Epithelial cell of esophagus (primary cell): ENCODE results near the gene AMIGO1.

Experiments used
- DNase-seq: peaks from one replicate; pipeline ENCODE4 v3.0.0; 2010; ENCODE audit warnings: low read depth
- H3K4me3 ChIP-seq: 2 replicates; pipeline ENCODE4 v1.5.1; 2011; ENCODE audit warnings: mild to moderate bottlenecking, low read length, control low read depth
- TF ChIP-seq, protein P1 (sequence below): IDR thresholded peaks from 2 replicates; pipeline ENCODE4 v1.5.1; 2011; ENCODE audit warnings: low read depth, mild to moderate bottlenecking, low read length, control low read depth, inconsistent platforms; ENCODE audit not compliant: insufficient read depth; ENCODE audit errors: missing control alignments

AMIGO1 gene

DNA sequence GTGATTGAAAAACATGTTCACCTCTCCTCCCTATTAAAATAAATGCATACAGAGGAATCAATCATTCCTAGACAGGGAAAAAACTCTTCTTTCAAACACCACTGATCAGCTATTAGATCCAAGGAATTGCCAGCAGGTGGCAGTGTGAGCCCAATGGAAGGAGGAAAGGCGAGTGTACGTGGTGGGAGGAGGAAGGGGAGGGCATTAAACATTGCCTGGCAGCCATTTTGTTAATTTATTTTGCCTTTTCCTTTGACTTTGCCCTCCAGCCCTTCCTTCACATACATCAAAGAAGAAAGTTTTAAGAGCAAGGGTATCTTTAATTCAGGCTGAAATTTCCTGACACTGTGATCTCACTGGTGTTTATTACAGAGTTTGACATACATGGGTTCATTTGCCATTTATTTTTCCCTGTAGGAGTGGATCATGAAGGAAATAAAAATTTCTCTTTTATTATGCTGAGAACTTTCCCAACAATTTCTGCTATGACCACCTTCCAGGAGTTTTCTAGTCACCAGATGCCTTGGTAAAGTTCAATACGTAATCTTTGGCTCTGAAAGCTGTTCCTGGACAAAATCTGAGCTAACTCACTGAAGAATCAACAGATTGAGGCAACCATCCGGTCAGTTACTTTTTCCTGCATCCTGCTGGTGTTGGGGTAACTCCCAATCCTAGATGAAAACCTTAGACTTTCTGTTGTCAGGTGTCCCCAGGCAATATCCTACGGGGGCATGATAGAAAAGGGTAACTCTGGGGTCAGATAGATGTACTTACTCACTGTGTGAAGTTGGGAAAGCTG is 37.0 kb upstream of the AMIGO1 start:
- peak overlapping the region; percentile 99 for H3K4me3 ChIP-seq
- peak; percentile 89 for DNase-seq
- TF ChIP-seq, protein P1, sequence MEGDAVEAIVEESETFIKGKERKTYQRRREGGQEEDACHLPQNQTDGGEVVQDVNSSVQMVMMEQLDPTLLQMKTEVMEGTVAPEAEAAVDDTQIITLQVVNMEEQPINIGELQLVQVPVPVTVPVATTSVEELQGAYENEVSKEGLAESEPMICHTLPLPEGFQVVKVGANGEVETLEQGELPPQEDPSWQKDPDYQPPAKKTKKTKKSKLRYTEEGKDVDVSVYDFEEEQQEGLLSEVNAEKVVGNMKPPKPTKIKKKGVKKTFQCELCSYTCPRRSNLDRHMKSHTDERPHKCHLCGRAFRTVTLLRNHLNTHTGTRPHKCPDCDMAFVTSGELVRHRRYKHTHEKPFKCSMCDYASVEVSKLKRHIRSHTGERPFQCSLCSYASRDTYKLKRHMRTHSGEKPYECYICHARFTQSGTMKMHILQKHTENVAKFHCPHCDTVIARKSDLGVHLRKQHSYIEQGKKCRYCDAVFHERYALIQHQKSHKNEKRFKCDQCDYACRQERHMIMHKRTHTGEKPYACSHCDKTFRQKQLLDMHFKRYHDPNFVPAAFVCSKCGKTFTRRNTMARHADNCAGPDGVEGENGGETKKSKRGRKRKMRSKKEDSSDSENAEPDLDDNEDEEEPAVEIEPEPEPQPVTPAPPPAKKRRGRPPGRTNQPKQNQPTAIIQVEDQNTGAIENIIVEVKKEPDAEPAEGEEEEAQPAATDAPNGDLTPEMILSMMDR: peak; percentile 90

DNA sequence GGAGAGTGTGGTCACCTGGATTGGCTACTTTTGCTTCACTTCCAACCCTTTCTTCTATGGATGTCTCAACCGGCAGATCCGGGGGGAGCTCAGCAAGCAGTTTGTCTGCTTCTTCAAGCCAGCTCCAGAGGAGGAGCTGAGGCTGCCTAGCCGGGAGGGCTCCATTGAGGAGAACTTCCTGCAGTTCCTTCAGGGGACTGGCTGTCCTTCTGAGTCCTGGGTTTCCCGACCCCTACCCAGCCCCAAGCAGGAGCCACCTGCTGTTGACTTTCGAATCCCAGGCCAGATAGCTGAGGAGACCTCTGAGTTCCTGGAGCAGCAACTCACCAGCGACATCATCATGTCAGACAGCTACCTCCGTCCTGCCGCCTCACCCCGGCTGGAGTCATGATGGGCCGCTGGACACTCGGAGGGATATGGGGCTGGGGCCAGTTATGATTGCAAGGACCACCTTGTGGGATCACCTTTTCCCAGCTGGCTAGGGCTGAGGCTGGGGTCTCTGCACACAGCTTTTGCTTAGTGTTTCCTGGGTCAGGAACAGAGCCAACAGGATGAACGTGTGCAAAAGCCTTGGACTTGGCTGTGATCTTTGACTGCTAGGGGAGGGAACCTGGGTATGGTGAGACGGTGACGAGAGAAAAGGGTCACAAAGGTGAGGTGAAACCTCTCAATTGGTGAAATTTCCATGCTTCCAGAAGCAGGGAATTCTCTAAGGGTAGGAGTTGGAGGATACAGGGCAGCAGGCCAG is 34.6 kb upstream of the AMIGO1 start:
- DNase-seq: no peak
- H3K4me3 ChIP-seq: no peak overlapping the region
- TF ChIP-seq, protein P1: no peak

DNA sequence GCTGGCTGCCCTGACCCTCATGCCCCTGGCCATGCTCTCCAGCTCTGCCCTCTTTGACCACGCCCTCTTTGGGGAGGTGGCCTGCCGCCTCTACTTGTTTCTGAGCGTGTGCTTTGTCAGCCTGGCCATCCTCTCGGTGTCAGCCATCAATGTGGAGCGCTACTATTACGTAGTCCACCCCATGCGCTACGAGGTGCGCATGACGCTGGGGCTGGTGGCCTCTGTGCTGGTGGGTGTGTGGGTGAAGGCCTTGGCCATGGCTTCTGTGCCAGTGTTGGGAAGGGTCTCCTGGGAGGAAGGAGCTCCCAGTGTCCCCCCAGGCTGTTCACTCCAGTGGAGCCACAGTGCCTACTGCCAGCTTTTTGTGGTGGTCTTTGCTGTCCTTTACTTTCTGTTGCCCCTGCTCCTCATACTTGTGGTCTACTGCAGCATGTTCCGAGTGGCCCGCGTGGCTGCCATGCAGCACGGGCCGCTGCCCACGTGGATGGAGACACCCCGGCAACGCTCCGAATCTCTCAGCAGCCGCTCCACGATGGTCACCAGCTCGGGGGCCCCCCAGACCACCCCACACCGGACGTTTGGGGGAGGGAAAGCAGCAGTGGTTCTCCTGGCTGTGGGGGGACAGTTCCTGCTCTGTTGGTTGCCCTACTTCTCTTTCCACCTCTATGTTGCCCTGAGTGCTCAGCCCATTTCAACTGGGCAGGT is 33.9 kb upstream of the AMIGO1 start:
- TF ChIP-seq, protein P1: no peak
- H3K4me3 ChIP-seq: no peak overlapping the region
- DNase-seq: no peak

DNA sequence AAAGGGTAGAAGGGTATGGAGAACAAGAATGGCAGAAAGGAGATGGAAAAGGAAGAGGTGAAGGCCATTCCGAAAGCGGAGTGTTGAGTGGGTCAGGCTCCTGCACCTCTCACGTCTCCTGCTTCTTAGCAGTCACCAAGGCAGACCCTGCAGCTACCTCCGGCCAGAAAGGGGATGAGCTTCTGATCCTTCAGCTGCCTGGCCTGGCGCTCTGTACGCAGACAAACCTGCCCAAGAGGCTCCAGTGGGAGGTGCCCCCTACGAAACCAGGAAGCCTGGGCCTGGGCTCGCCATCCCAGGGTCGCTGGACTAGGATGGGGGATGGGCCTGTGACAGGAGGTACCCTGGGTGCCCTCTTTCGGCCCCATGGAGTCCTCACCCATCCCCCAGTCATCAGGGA is 33.1 kb upstream of the AMIGO1 start:
- TF ChIP-seq, protein P1: no peak
- DNase-seq: no peak
- H3K4me3 ChIP-seq: no peak overlapping the region

DNA sequence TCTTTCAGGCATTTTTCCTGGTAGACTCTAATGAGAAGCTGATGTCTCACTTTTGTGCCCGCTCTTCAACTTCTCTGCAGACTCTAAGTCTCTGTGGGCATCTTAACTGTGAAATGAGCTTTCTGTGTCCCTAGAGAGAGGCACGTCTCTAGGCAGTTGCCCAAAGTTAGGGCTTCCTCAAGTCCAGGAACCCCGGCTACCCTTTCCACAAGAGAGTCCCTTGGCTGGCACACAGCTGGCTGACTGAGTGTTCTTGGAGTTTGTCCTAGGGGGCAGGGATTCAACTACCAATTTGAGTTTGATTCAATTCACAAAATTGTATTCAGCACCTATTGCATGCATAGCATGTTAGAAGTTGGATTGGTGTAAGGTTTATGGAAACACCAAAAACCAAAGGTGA is 31.6 kb upstream of the AMIGO1 start:
- TF ChIP-seq, protein P1: no peak
- H3K4me3 ChIP-seq: no peak overlapping the region
- DNase-seq: no peak

DNA sequence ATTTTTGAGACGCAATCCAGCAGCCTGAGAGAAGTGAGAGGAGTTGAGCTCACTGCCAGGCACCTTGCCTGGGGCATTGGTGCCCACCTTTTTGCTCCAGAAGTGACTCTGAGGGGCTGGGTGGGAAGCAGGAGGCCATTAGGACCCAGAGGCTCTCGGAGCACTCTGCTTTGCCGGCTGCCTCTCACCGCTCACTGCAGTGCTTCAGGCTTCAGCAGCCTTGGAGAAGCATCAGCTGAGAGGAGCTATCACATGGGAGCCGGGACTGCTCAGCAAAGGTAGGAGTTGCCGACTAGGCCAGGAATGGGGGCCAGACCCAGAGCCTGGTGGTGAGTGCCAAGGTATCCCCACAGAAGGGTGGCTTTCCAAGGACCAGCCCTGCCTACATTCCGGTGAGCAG is 30.1 kb upstream of the AMIGO1 start, which contains the start of gene GPR61:
Gene GPR61, plus strand, starts transcription at position 197 of the 400 bp plus-strand sequence. CDS start 3,151 bp downstream, outside the sequence.
- no peak within 1 kb of the TSS for H3K4me3 ChIP-seq
- DNase-seq: no peak
- TF ChIP-seq, protein P1: no peak
